B cell (primary cell): ENCODE measurements around the gene FAM83B. TPM values are rescaled to one million over a fixed set of nuclear protein-coding genes. Genes with fewer than 3 reads are reported as not detected.

Experiments used
- ATAC-seq: fragments of 200-7000 bp; cut with Tn5 transposase; one replicate; pipeline ENCODE4 v1.10.0; 2021; ENCODE audit warnings: low read depth, mild to moderate bottlenecking, moderate number of reproducible peaks, moderate library complexity
- CTCF ChIA-PET: fragments of 350-600 bp; sonication (Branson Sonifier 250); formaldehyde crosslinking; loops from one replicate; lab custom pipeline; 2021; ENCODE audit warnings: antibody characterized with exemption, inconsistent platforms; lab: Charles Lee
- POLR2A ChIA-PET: fragments of 350-600 bp; sonication (Branson Sonifier 250); formaldehyde crosslinking; loops from one replicate; lab custom pipeline; 2021; ENCODE audit warnings: antibody characterized with exemption; lab: Charles Lee
- DNase-seq: peaks from one replicate; pipeline ENCODE4 v3.0.0; 2013
- H2AFZ ChIP-seq: 2 replicates; pipeline ENCODE4 v1.6.1; 2012; ENCODE audit warnings: mild to moderate bottlenecking, low read depth, low read length; ENCODE audit not compliant: insufficient read depth, poor library complexity, severe bottlenecking
- H3K27ac ChIP-seq, 2 donors: 1 replicate in 1 of 2; 2 replicates in 1 of 2; pipeline ENCODE4 v1.5.1; 2012 to 2013; ENCODE audit warnings: low read length in 2 of 2, mild to moderate bottlenecking in 2 of 2, moderate library complexity in 1 of 2
- H3K27me3 ChIP-seq, 4 experiments: fragments of 200-600 bp in 1 of 4; sonication (generic) in 1 of 4; replicated peaks in 1 of 4; 1 replicate in 2 of 4; 2 replicates in 2 of 4; pipeline versions ENCODE4 v1.6.1 to v1.7.0; 2013 to 2016; ENCODE audit warnings: low read length in 3 of 4, mild to moderate bottlenecking in 2 of 4, mixed read lengths in 1 of 4, moderate library complexity in 1 of 4; ENCODE audit not compliant: insufficient read depth in 4 of 4, control insufficient read depth in 3 of 4; ENCODE audit errors: control extremely low read depth in 1 of 4
- H3K36me3 ChIP-seq, 2 experiments: replicated peaks in 1 of 2; 1 replicate in 1 of 2; 2 replicates in 1 of 2; pipeline versions ENCODE4 v1.6.1 to v1.7.1; 2013; ENCODE audit warnings: low read length in 1 of 2; ENCODE audit not compliant: insufficient read depth in 2 of 2, control insufficient read depth in 1 of 2; ENCODE audit errors: control extremely low read depth in 1 of 2, extremely low read depth in 1 of 2
- H3K4me1 ChIP-seq, 2 donors: fragments of 200-600 bp in 1 of 2; sonication (generic) in 1 of 2; 1 replicate in 1 of 2; 2 replicates in 1 of 2; pipeline versions ENCODE4 v1.5.1 to v1.6.1; 2013 to 2017; ENCODE audit warnings: low read length in 2 of 2; ENCODE audit not compliant: control insufficient read depth in 2 of 2, insufficient read depth in 2 of 2
- H3K4me2 ChIP-seq: replicated peaks from 2 replicates; pipeline ENCODE3; 2012; ENCODE audit warnings: mild to moderate bottlenecking, low read depth, low read length; ENCODE audit not compliant: poor library complexity, severe bottlenecking
- H3K4me3 ChIP-seq, 5 experiments: fragments of 200-600 bp in 1 of 5; sonication (generic) in 1 of 5; 1 replicate in 3 of 5; 2 replicates in 2 of 5; pipeline versions ENCODE4 v1.5.1 to v1.7.0; 2011 to 2016; ENCODE audit warnings: low read length in 4 of 5, mild to moderate bottlenecking in 4 of 5, low read depth in 2 of 5, control low read depth in 1 of 5, moderate library complexity in 1 of 5; ENCODE audit not compliant: insufficient read depth in 1 of 5; ENCODE audit errors: control extremely low read depth in 1 of 5, extremely low read depth in 1 of 5
- H3K79me2 ChIP-seq: fragments of 200-600 bp; sonication (generic); one replicate; pipeline ENCODE4 v1.6.0; 2016; ENCODE audit warnings: low read length; ENCODE audit not compliant: control insufficient read depth, insufficient read depth
- H3K9ac ChIP-seq: fragments of 200-600 bp; sonication (generic); 2 replicates; pipeline ENCODE4 v1.6.1; 2017; ENCODE audit warnings: mild to moderate bottlenecking, low read length, moderate library complexity
- H3K9me3 ChIP-seq, 3 donors: one replicate each; pipeline versions ENCODE4 v1.6.1 to v1.7.1; 2013; ENCODE audit warnings: low read length in 2 of 3; ENCODE audit not compliant: control insufficient read depth in 2 of 3, insufficient read depth in 1 of 3; ENCODE audit errors: control extremely low read depth in 1 of 3
- H4K20me1 ChIP-seq: 2 replicates; pipeline ENCODE4 v1.6.0; 2012; ENCODE audit warnings: mild to moderate bottlenecking, low read length; ENCODE audit not compliant: insufficient read depth, control insufficient read depth, poor library complexity, severe bottlenecking
- H3K27ac Mint-ChIP-seq: one replicate; pipeline ENCODE4 v1.8.0; 2021; ENCODE audit warnings: mixed read lengths
- H3K27me3 Mint-ChIP-seq: one replicate; pipeline ENCODE4 v1.8.0; 2021; ENCODE audit warnings: mixed read lengths
- H3K4me1 Mint-ChIP-seq: one replicate; pipeline ENCODE4 v1.8.0; 2021; ENCODE audit warnings: mixed read lengths
- H3K4me3 Mint-ChIP-seq: one replicate; pipeline ENCODE4 v1.8.0; 2021; ENCODE audit warnings: mixed read lengths
- H3K9me3 Mint-ChIP-seq: one replicate; pipeline ENCODE4 v1.8.0; 2022; ENCODE audit warnings: mixed read lengths; ENCODE audit not compliant: insufficient read depth
- CTCF ChIP-seq: fragments of 200-600 bp; IDR thresholded peaks from one replicate; pipeline ENCODE4 v1.8.0; 2022; ENCODE audit warnings: antibody characterized with exemption, mild to moderate bottlenecking
- EZH2 ChIP-seq: IDR thresholded peaks from 2 replicates; pipeline ENCODE4 v1.6.1; 2012; ENCODE audit warnings: borderline replicate concordance, low read depth, mild to moderate bottlenecking, moderate library complexity, low read length; ENCODE audit not compliant: insufficient read depth, poor library complexity, severe bottlenecking
- WGBS: methylation state at CpG from one replicate; pipeline ENCODE4 v1.1.5; 2013; ENCODE audit warnings: missing lambda C conversion rate; ENCODE audit not compliant: insufficient coverage; 5-methylcytosine and 5-hydroxymethylcytosine counted together
- intact Hi-C: fragments of 100-400 bp; cut with micrococcal nuclease; formaldehyde crosslinking; loops from one replicate; pipeline ENCODE4 v1.10.0; 2022
- polyA plus RNA-seq: library from polyadenylated mRNA; depleted of rRNA; stranded (reverse); fragments of >200 nt; gene quantifications from 2 replicates; pipeline ENCODE4 v1.2.3, GENCODE V29; 2012
- total RNA-seq, 2 donors: library from RNA; stranded (reverse); fragments of 120-200 nt in 1 of 2; gene quantifications; 1 replicate in 1 of 2; 2 replicates in 1 of 2; pipeline versions ENCODE4 v1.2.3 to v1.2.4, GENCODE V29; 2013 to 2022

The FAM83B gene
- total and polyA plus RNA-seq, 2 donors (not counting 1 experiment from before 2014, with no cell fraction given), result not detected

- Histone ChIP-seq H3K4me1 (no peaks in the 10 kb centered on the region), H3K79me2 (no peaks in the 10 kb centered on the region), H3K4me3 (no peak overlapping the region), H3K9ac (no peak overlapping the region), H3K9me3 (peaks cover 0 to 3% (median 0%) of the 10 kb centered on the region in 3 donors), H3K4me2 (no peak overlapping the region), H3K27ac (no peak overlapping the region), H3K27me3 (no peaks in the 10 kb centered on the region), H4K20me1 (no peaks in the 10 kb centered on the region), H2AFZ (no peak overlapping the region), H3K36me3 (no peaks in the 10 kb centered on the region)
- ATAC-seq (no peak), DNase-seq (no peak)
- ChIA-PET POLR2A (no interaction called here), CTCF (no interaction called here)
- Mint-ChIP-seq H3K27me3 (no peaks in the 10 kb centered on the region), H3K4me1 (no peaks in the 10 kb centered on the region), H3K27ac (no peak overlapping the region), H3K9me3 (peaks cover 3% of the 10 kb centered on the region), H3K4me3 (no peak overlapping the region)
- TF ChIP-seq EZH2, result no peak
- intact Hi-C loops, result no loop called here
- no CpG with 5 or more reads among the region's 1 CpG for WGBS
Observed at GRCh38 chr6:54801669-54802068, 44.9 kb upstream of the FAM83B start.

GRCh38 chr6:54802775-54803634 is 43.6 kb upstream of the FAM83B start:
- DNase-seq, result no peak
- no peak overlapping the region for H3K9ac ChIP-seq

More at GRCh38 chr6:54802775-54803634, 43.6 kb upstream of the FAM83B start:
- Histone ChIP-seq H3K4me2 (no peak overlapping the region), H3K9me3 (no peaks in the 10 kb centered on the region), H3K4me3 (no peak overlapping the region), H2AFZ (no peak overlapping the region), H4K20me1 (no peaks in the 10 kb centered on the region), H3K36me3 (no peaks in the 10 kb centered on the region), H3K4me1 (no peaks in the 10 kb centered on the region), H3K79me2 (no peaks in the 10 kb centered on the region), H3K27ac (no peak overlapping the region), H3K27me3 (no peaks in the 10 kb centered on the region)
- no peaks in the 10 kb centered on the region for H3K4me1 Mint-ChIP-seq
- POLR2A ChIA-PET, result no interaction called here
- CTCF ChIA-PET, result no interaction called here
- intact Hi-C loops, result no loop called here
- TF ChIP-seq CTCF (no peak), EZH2 (no peak)
- ATAC-seq, result no peak
- H3K9me3 Mint-ChIP-seq, result peaks cover 3% of the 10 kb centered on the region
- no peaks in the 10 kb centered on the region for H3K27me3 Mint-ChIP-seq
- no peak overlapping the region for H3K4me3 Mint-ChIP-seq
- no CpG with 5 or more reads among the region's 5 CpGs for WGBS
- no peak overlapping the region for H3K27ac Mint-ChIP-seq
